HepG2 (cell line): Measurements from ENCODE around the gene HLA-DMB. TPM values are rescaled to one million over a fixed set of nuclear protein-coding genes. Genes with fewer than 3 reads are reported as not detected.

Source experiments
- ATAC-seq: fragments of 200-7000 bp; cut with Tn5 transposase; 3 replicates; pipeline ENCODE4 v1.9.1; 2020; ENCODE audit warnings: mild to moderate bottlenecking, moderate library complexity
- BruUV-seq: library from RNA; stranded (reverse); fragments of 400-500 nt; replicated peaks from 2 replicates; lab custom pipeline; 2021; lab: Mats Ljungman, UMichigan
- CTCF ChIA-PET: fragments of 300-600 bp; formaldehyde crosslinking; extraction: SDS; loops from one replicate; lab custom pipeline; 2021; ENCODE audit warnings: low total read pairs, inconsistent platforms, low intra/inter-chr PET ratio; lab: Yijun Ruan, JAX
- POLR2A ChIA-PET: fragments of 350-600 bp; sonication (Branson Sonifier 250); formaldehyde crosslinking; loops from one replicate; lab custom pipeline; 2020; ENCODE audit warnings: antibody characterized with exemption, inconsistent platforms; lab: Yijun Ruan, JAX
- DNase-seq: peaks from one replicate; pipeline ENCODE4 v3.0.0-alpha.2; 2015; ENCODE audit warnings: low spot score
- FAIRE-seq: peaks from 3 replicates; lab custom pipeline; 2011; peaks lifted over from hg19 to GRCh38; lab: Jason Lieb, UNC
- H2AFZ ChIP-seq: one replicate; pipeline ENCODE4 v1.6.1; 2011; ENCODE audit warnings: low read length, inconsistent platforms
- H3K27ac ChIP-seq: fragments of 300-600 bp; 3 replicates; pipeline ENCODE4 v1.8.0; 2011; ENCODE audit warnings: mixed run types, mild to moderate bottlenecking, mixed read lengths, low read length, inconsistent platforms; ENCODE audit not compliant: insufficient read depth; ENCODE audit errors: extremely low read length
- H3K27me3 ChIP-seq, 2 experiments: fragments of 200-600 bp in 1 of 2; 2 replicates in 1 of 2; 3 replicates in 1 of 2; pipeline versions ENCODE4 v1.6.0 to v1.8.0; 2011; ENCODE audit warnings: low read length in 2 of 2, mild to moderate bottlenecking in 2 of 2, moderate library complexity in 2 of 2, inconsistent platforms in 1 of 2; ENCODE audit not compliant: insufficient read depth in 2 of 2, control insufficient read depth in 1 of 2
- H3K36me3 ChIP-seq, 2 experiments: fragments of 200-600 bp in 1 of 2; replicated peaks in 1 of 2; 2 replicates in 1 of 2; 3 replicates in 1 of 2; pipeline versions ENCODE4 v1.5.1 to v1.8.0; 2011; ENCODE audit warnings: low read length in 2 of 2, inconsistent platforms in 1 of 2; ENCODE audit not compliant: insufficient read depth in 2 of 2, control insufficient read depth in 1 of 2
- H3K4me1 ChIP-seq: 2 replicates; pipeline ENCODE4 v1.5.1; 2012; ENCODE audit warnings: low read length, inconsistent platforms; ENCODE audit not compliant: insufficient read depth
- H3K4me2 ChIP-seq: 2 replicates; pipeline ENCODE4 v1.6.0; 2011; ENCODE audit warnings: low read depth, low read length, inconsistent platforms
- H3K4me3 ChIP-seq, 3 experiments: fragments of 200-600 bp in 1 of 3; sonication (generic), shearing (Covaris generic) in 1 of 3; replicated peaks in 1 of 3; 2 replicates each; pipeline ENCODE4 v1.5.1; 2011 to 2016; ENCODE audit warnings: low read length in 3 of 3, inconsistent platforms in 2 of 3, low read depth in 2 of 3, mild to moderate bottlenecking in 2 of 3, control low read depth in 1 of 3, mixed read lengths in 1 of 3; ENCODE audit not compliant: insufficient read depth in 1 of 3
- H3K79me2 ChIP-seq: one replicate; pipeline ENCODE4 v1.6.1; 2011; ENCODE audit warnings: low read length, inconsistent platforms; ENCODE audit not compliant: insufficient read depth
- H3K9ac ChIP-seq: 2 replicates; pipeline ENCODE4 v1.6.0; 2011; ENCODE audit warnings: mild to moderate bottlenecking, low read depth, low read length, inconsistent platforms; ENCODE audit not compliant: insufficient read depth
- H3K9me3 ChIP-seq: 2 replicates; pipeline ENCODE4 v1.5.1; 2012; ENCODE audit warnings: mild to moderate bottlenecking, low read length
- H4K20me1 ChIP-seq: 2 replicates; pipeline ENCODE4 v1.6.0; 2011; ENCODE audit warnings: inconsistent platforms, mild to moderate bottlenecking, low read length, moderate library complexity; ENCODE audit not compliant: insufficient read depth
- ADNP ChIP-seq: sonication (generic); formaldehyde crosslinking; IDR thresholded peaks from 2 replicates; pipeline ENCODE4 v1.4.0; 2020; ENCODE audit warnings: missing genetic modification reagents
- DDIT3 ChIP-seq: sonication (generic); formaldehyde crosslinking; IDR thresholded peaks from 2 replicates; pipeline ENCODE4 v1.4.0; 2020; ENCODE audit warnings: mild to moderate bottlenecking, missing genetic modification reagents
- HNRNPK ChIP-seq: fragments of 200-400 bp; formaldehyde crosslinking; IDR thresholded peaks from 2 replicates; pipeline ENCODE4 v1.6.1; 2018; ENCODE audit warnings: low read length, low read depth, moderate library complexity, mild to moderate bottlenecking; ENCODE audit not compliant: poor library complexity, severe bottlenecking
- HOXD1 ChIP-seq: sonication (generic); formaldehyde crosslinking; IDR thresholded peaks from 2 replicates; pipeline ENCODE4 v1.5.0; 2020; ENCODE audit warnings: missing genetic modification reagents
- PAF1 ChIP-seq: IDR thresholded peaks from 2 replicates; pipeline ENCODE4 v1.6.1; 2016; ENCODE audit warnings: missing genetic modification reagents, missing compliant biosample characterization
- PAX8 ChIP-seq: sonication (generic); formaldehyde crosslinking; IDR thresholded peaks from 2 replicates; pipeline ENCODE4 v1.8.0; 2022; ENCODE audit warnings: mild to moderate bottlenecking, missing genetic modification reagents, borderline replicate concordance
- POLR2G ChIP-seq: fragments of 200-400 bp; formaldehyde crosslinking; IDR thresholded peaks from 2 replicates; pipeline ENCODE4 v1.6.1; 2018; ENCODE audit warnings: mild to moderate bottlenecking, low read depth, low read length, moderate library complexity
- RBFOX2 ChIP-seq: fragments of 200-400 bp; formaldehyde crosslinking; IDR thresholded peaks from 2 replicates; pipeline ENCODE4 v1.6.1; 2017; ENCODE audit warnings: low read depth, mild to moderate bottlenecking, low read length
- YEATS2 ChIP-seq: sonication (generic); formaldehyde crosslinking; IDR thresholded peaks from 2 replicates; pipeline ENCODE4 v1.4.0; 2020; ENCODE audit warnings: missing genetic modification reagents, borderline replicate concordance
- ZFP37 ChIP-seq: sonication (generic); formaldehyde crosslinking; IDR thresholded peaks from 2 replicates; pipeline ENCODE4 v1.4.0; 2020; ENCODE audit warnings: missing genetic modification reagents, borderline replicate concordance
- ZKSCAN1 ChIP-seq: fragments of 150-350 bp; IDR thresholded peaks from 2 replicates; pipeline ENCODE4 v1.6.1; 2014; ENCODE audit warnings: low read length
- ZNF12 ChIP-seq: sonication (generic); formaldehyde crosslinking; IDR thresholded peaks from 2 replicates; pipeline ENCODE4 v1.5.0; 2020; ENCODE audit warnings: missing genetic modification reagents
- ZNF414 ChIP-seq: sonication (generic); formaldehyde crosslinking; IDR thresholded peaks from 2 replicates; pipeline ENCODE4 v1.5.0; 2020; ENCODE audit warnings: missing genetic modification reagents
- ZNF441 ChIP-seq: sonication (generic); formaldehyde crosslinking; IDR thresholded peaks from 2 replicates; pipeline ENCODE4 v1.7.0; 2021; ENCODE audit warnings: missing genetic modification reagents, borderline replicate concordance
- ZNF552 ChIP-seq: sonication (generic); formaldehyde crosslinking; IDR thresholded peaks from 2 replicates; pipeline ENCODE4 v1.9.0; 2022; ENCODE audit warnings: missing genetic modification reagents, mild to moderate bottlenecking, borderline replicate concordance
- ZNF556 ChIP-seq: sonication (generic); formaldehyde crosslinking; IDR thresholded peaks from 2 replicates; pipeline ENCODE4 v1.4.0; 2020; ENCODE audit warnings: mild to moderate bottlenecking, missing genetic modification reagents, borderline replicate concordance
- ZNF678 ChIP-seq: sonication (generic); formaldehyde crosslinking; IDR thresholded peaks from 2 replicates; pipeline ENCODE4 v1.4.0; 2020; ENCODE audit warnings: mild to moderate bottlenecking, missing genetic modification reagents
- ZNF777 ChIP-seq: sonication (generic); formaldehyde crosslinking; IDR thresholded peaks from 2 replicates; pipeline ENCODE4 v1.4.0; 2020; ENCODE audit warnings: missing genetic modification reagents
- WGBS: methylation state at CpG from one replicate; pipeline ENCODE4 v1.1.6; 2017; ENCODE audit warnings: low lambda C conversion rate; 5-methylcytosine and 5-hydroxymethylcytosine counted together
- in situ Hi-C: cut with HindIII; loops from 2 replicates; pipeline ENCODE4 v1.10.0; 2017; ENCODE audit warnings: low pct_unique_long_range_greater_than_20kb; ENCODE audit not compliant: extremely low pct_ligation_motif_present
- intact Hi-C: fragments of 100-400 bp; cut with micrococcal nuclease; formaldehyde crosslinking; loops from one replicate; pipeline ENCODE4 v1.10.0; 2022; ENCODE audit not compliant: unreplicated experiment
- polyA plus RNA-seq, 8 experiments: library from polyadenylated mRNA; depleted of rRNA in 3 of 8; stranded (reverse) in 7 of 8; unstranded in 1 of 8; fragments of >200 nt; fragmentation: Illumina TruSeq in 4 of 8; extraction: Trizol in 4 of 8; gene quantifications; 2 replicates each; pipeline versions ENCODE4 v1.2.1 to v1.2.3, GENCODE V29; 2011 to 2016; ENCODE audit warnings: low read depth in 4 of 8, missing spikeins in 1 of 8, mixed read lengths in 1 of 8; ENCODE audit not compliant: insufficient read depth in 1 of 8
- total RNA-seq, 5 experiments: library from RNA; depleted of rRNA; stranded (reverse); fragments of >200 nt; fragmentation: Illumina TruSeq; extraction: Trizol; gene quantifications; 2 replicates each; pipeline ENCODE4 v1.2.3, GENCODE V29; 2016; ENCODE audit warnings: low read depth in 1 of 5

HLA-DMB gene
- total and polyA plus RNA-seq, 2 of the 13 experiments (the other 11 are each of a cell fraction or from before 2014, with no cell fraction given) = not detected

GRCh38 chr6:32973144-32974015, 32.6 kb upstream of the HLA-DMB start:
- Histone ChIP-seq H3K27ac (peak overlapping the region; percentile 99), H3K9ac (peak overlapping the region; percentile 90), H3K36me3 (peaks cover 34 to 61% of the 10 kb centered on the region in 2 experiments), H3K4me2 (peak overlapping the region; percentile 97), H3K4me3 (peak overlapping the region; percentile 90 to 98 (median 95)), H3K4me1 (peaks cover 55% of the 10 kb centered on the region), H4K20me1 (peaks cover 63% of the 10 kb centered on the region), H3K79me2 (peaks cover 81% of the 10 kb centered on the region), H3K27me3 (peaks cover 0 to 4% of the 10 kb centered on the region in 2 experiments; a peak in 1 of 5 replicates), H3K9me3 (no peaks in the 10 kb centered on the region), H2AFZ (no peak overlapping the region)
- ATAC-seq (no peak), DNase-seq (peak; percentile 50), FAIRE-seq (peak; percentile 4)
- ChIA-PET POLR2A (interaction anchor here (0.7 to 10.5 kb wide), 20 partner anchors 9 to 1108 kb away, joined by 3 to 305 read pairs (median 14); partner anchors contain the start of genes GPSM3, HLA-DMA, HLA-DMB and PSMB9), CTCF (no interaction called here)
- no TSS peak for BruUV-seq
- in situ Hi-C loops (loop anchor here (5.0 to 25.0 kb wide), 2 partner anchors 781 to 1061 kb away; partner anchors contain the start of genes GPSM3, PBX2 and ZBTB12), intact Hi-C loops (loop anchor here (5.0 kb wide), 1 partner anchor 224 kb away; no protein-coding TSS in a partner anchor)
- under 1% methylated on average over 22 of the region's 23 CpGs for WGBS
- TF ChIP-seq POLR2G (peak; percentile 57; the same call in 1 of the 2 replicates), ZFP37 (CRISPR knock-in tag) (no peak), ADNP (no peak), ZKSCAN1 (no peak), HOXD1 (0 out of 2 replicates have a peak, but pooled peaks have one; percentile 9), ZNF556 (CRISPR knock-in tag) (no peak), PAF1 (CRISPR knock-in tag) (peak; percentile 48; the same call in 1 of the 2 replicates), ZNF552 (CRISPR knock-in tag) (0 out of 2 replicates have a peak, but pooled peaks have one; percentile 6), HNRNPK (peak; percentile 12), DDIT3 (CRISPR knock-in tag) (no peak), ZNF441 (0 out of 2 replicates have a peak, but pooled peaks have one; percentile 7), ZNF678 (CRISPR knock-in tag) (0 out of 2 replicates have a peak, but pooled peaks have one; percentile 77), YEATS2 (CRISPR knock-in tag) (no peak), RBFOX2 (peak; percentile 66), ZNF777 (peak; percentile 32; the same call in 1 of the 2 replicates), ZNF12 (CRISPR knock-in tag) (peak; percentile 14; the same call in 1 of the 2 replicates), PAX8 (CRISPR knock-in tag) (0 out of 2 replicates have a peak, but pooled peaks have one; percentile 41), ZNF414 (CRISPR knock-in tag) (0 out of 2 replicates have a peak, but pooled peaks have one; percentile 11)
